ENCODE results near the gene ANKRD33B. TPM values are rescaled to one million over a fixed set of nuclear protein-coding genes. Genes with fewer than 3 reads are reported as not detected.

Gene ANKRD33B
- total and polyA plus RNA-seq, 2 donors from 2014 or later = 4.8 to 20.3 TPM

DNA sequence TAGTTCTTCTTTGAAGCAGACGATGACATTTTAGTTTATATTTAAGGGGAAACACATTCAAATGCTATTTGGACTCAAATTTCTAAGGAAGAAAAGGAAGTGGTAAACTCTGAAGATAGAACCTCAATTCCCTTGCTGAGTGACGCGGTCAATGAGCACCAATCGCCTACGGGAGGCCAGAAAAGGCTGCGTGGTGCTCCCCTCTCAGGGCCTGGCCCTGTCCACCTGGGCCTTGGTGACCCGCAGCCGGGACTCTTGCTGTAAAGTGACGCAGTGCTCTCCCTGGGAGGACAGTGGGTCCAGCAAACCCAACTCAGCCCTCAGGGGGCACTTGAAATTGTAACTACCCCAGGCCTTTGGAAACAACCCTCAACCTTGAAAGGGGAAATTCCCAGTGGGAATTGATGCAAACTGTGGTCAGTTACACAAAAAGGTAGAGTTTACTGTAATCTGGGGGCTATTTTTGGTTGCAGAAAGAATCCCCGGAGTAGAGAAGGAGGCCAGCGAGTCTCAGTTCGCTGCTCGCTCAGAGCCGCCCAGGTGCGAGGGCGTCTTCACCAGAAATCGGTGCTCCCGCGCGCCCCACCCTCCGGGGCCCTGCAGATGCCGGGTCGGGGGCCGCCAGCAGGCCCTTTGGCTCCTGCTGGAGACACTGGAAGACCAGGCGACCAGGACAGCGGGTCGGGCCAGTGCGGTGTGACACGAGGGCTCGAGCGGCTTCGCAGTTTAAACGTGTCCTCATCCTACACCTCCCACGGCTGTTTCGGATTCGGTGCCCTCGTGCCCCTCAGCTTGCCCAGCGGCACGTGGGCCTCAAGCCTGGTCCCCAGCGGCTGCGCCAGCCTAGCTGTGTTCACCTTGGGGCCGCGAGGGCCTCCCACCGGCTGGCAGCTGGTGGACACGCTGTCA, 1.4 kb upstream of the ANKRD33B start:
- Histone ChIP-seq H3K9ac (ENCODE audit: low read length in 3 of 3) (no peak overlapping the region), H3K4me1 (ENCODE audit: control insufficient read depth in 2 of 3, insufficient read depth in 2 of 3, low read depth in 1 of 3, low read length in 3 of 3) (peaks cover 0 to 10% (median 0%) of the 10 kb centered on the region in 3 donors), H3K9me3 (ENCODE audit: control insufficient read depth in 2 of 3, insufficient read depth in 1 of 3, low read length in 3 of 3) (no peaks in the 10 kb centered on the region), H3K4me3 (ENCODE audit: low read length in 3 of 3) (peak overlapping the region in 1 of 3 donors; percentile 49), H3K27me3 (ENCODE audit: control insufficient read depth, insufficient read depth, low read length) (peaks cover 3% of the 10 kb centered on the region), H3K36me3 (ENCODE audit: control insufficient read depth in 2 of 3, insufficient read depth in 3 of 3, low read length in 3 of 3) (no peaks in the 10 kb centered on the region), H3K27ac (ENCODE audit: low read depth in 2 of 2, low read length in 2 of 2) (no peak overlapping the region)
- FAIRE-seq = no peak
- DNase-seq = peak in 2 of 5 donors; percentile 13 to 55
- intact Hi-C loops (cut with DNase I) = no loop called here
- TF ChIP-seq, protein P1, sequence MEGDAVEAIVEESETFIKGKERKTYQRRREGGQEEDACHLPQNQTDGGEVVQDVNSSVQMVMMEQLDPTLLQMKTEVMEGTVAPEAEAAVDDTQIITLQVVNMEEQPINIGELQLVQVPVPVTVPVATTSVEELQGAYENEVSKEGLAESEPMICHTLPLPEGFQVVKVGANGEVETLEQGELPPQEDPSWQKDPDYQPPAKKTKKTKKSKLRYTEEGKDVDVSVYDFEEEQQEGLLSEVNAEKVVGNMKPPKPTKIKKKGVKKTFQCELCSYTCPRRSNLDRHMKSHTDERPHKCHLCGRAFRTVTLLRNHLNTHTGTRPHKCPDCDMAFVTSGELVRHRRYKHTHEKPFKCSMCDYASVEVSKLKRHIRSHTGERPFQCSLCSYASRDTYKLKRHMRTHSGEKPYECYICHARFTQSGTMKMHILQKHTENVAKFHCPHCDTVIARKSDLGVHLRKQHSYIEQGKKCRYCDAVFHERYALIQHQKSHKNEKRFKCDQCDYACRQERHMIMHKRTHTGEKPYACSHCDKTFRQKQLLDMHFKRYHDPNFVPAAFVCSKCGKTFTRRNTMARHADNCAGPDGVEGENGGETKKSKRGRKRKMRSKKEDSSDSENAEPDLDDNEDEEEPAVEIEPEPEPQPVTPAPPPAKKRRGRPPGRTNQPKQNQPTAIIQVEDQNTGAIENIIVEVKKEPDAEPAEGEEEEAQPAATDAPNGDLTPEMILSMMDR (IDR thresholded peaks at IDR 0.05; ENCODE audit: borderline replicate concordance, extremely low read depth, insufficient read depth) = no peak

DNA sequence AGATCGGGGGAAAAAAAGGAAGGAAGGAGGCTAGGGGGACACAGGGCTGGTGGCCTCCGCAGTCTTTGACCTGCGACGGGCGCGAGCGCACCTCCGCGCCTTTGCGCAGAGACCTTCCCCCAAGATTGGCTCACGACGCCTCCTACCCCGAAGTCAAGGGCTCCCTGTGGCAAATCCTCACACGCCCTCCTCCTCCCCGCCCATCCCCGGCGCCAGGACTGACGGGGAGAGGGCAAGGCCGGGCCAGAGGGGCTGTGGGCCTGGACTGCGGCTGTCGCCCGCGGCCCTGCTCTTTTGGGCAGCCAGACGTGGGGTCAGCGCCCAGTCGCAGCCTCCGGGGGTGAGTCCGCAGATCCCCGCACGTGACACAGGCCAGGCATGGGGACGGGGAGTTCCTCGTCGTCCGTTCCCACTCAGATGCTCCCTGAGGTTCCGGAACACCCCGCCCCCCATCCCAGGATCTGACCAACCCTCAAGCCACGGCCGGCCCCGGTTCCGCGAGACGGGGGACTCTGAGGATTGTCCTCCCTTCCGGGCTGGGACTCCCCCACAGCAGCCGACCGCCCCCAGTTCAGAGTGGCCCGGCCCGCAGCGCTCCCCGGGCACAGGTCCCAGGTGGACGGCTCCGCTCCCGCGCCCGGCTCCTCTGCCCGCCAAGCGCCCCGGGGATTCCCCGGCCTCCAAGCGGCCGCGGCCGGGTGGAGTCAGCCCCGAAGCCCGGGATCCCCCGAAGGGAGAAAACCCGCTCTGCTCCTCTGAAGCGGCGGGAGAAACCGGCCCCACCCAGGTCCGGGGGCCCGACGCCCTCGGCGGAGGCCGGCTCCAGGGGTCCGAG, 543 bp upstream of the ANKRD33B start:
- peaks cover 3% of the 10 kb centered on the region for H3K27me3 ChIP-seq (ENCODE audit: control insufficient read depth, insufficient read depth, low read length)
- peak overlapping the region in 2 of 3 donors; percentile 24 to 49 for H3K4me3 ChIP-seq (ENCODE audit: low read length in 3 of 3)
- H3K9ac ChIP-seq (ENCODE audit: low read length in 3 of 3) = no peak overlapping the region
- DNase-seq = peak; percentile 35 to 84 (median 48)
- H3K36me3 ChIP-seq (ENCODE audit: control insufficient read depth in 2 of 3, insufficient read depth in 3 of 3, low read length in 3 of 3) = no peaks in the 10 kb centered on the region
- no peak for FAIRE-seq
- H3K9me3 ChIP-seq (ENCODE audit: control insufficient read depth in 2 of 3, insufficient read depth in 1 of 3, low read length in 3 of 3) = no peaks in the 10 kb centered on the region
- TF ChIP-seq, protein P1 (IDR thresholded peaks at IDR 0.05; ENCODE audit: borderline replicate concordance, extremely low read depth, insufficient read depth) = no peak
- peak overlapping the region in 1 of 2 donors; percentile 32 for H3K27ac ChIP-seq (ENCODE audit: low read depth in 2 of 2, low read length in 2 of 2)
- intact Hi-C loops (cut with DNase I) = no loop called here
- peaks cover 0 to 10% (median 0%) of the 10 kb centered on the region in 3 donors for H3K4me1 ChIP-seq (ENCODE audit: control insufficient read depth in 2 of 3, insufficient read depth in 2 of 3, low read depth in 1 of 3, low read length in 3 of 3)

DNA sequence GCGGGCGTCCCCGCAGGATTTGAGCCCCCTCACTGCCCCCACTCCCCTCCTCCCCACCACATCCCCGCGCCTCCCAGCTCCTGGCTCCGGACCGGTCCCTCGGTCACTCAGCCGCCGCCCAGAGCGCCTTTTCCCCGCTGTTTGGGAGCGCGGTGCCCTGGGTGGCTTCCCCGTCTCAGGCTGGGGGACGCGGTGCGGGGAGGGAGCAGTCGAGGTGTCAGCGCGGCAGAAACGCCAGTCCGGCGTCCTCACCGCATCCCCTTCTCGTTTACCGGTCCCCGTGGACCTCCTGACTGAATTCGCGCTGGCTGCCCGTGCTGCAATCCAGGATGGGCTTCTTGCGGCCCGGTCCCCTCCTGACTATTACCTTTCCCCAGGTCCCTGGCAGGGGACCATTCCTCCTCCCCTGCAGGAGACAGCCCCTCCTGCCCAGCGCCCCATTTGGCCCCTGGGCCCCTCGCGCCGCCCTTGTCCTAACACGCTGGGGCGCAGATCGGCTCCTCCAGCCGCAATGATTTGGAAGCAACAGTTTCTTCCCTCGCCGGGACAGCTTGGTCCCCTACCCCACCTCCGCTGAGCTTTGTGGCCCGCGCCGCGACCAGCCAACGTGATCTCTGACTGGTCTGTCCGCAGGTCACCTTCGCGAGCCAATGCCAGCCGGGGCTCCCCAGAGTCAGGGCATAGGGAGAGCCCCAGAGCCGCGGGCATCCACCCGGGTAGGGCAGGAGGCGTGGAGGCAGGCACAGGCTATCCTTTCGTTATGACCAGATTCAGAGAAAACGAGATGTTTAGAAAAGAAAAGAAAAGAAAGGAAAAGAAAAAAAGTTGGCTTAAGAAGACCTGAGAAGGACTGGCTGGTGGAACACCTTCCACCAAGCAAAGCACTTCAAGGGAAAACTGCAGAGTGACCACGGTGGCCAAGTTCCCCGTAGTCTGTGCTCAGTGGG, 1.2 kb downstream of the ANKRD33B start:
- Histone ChIP-seq H3K9ac (ENCODE audit: low read length in 3 of 3) (peak overlapping the region in 2 of 3 donors; percentile 30 to 69), H3K27ac (ENCODE audit: low read depth in 2 of 2, low read length in 2 of 2) (peak overlapping the region; percentile 57 to 66), H3K9me3 (ENCODE audit: control insufficient read depth in 2 of 3, insufficient read depth in 1 of 3, low read length in 3 of 3) (no peaks in the 10 kb centered on the region), H3K36me3 (ENCODE audit: control insufficient read depth in 2 of 3, insufficient read depth in 3 of 3, low read length in 3 of 3) (no peaks in the 10 kb centered on the region), H3K4me1 (ENCODE audit: control insufficient read depth in 2 of 3, insufficient read depth in 2 of 3, low read depth in 1 of 3, low read length in 3 of 3) (peaks cover 0 to 10% (median 0%) of the 10 kb centered on the region in 3 donors), H3K27me3 (ENCODE audit: control insufficient read depth, insufficient read depth, low read length) (peaks cover 3% of the 10 kb centered on the region), H3K4me3 (ENCODE audit: low read length in 3 of 3) (peak overlapping the region in 2 of 3 donors; percentile 72 to 88)
- intact Hi-C loops (cut with DNase I) = no loop called here
- no peak for FAIRE-seq
- TF ChIP-seq, protein P1 (IDR thresholded peaks at IDR 0.05; ENCODE audit: borderline replicate concordance, extremely low read depth, insufficient read depth) = no peak
- DNase-seq = peak in 4 of 5 donors; percentile 14 to 83 (median 44)
